ENCODE data around the gene CPED1.

CPED1 gene

GRCh38 chr7:121101621-121102020 lies 113.1 kb downstream of the CPED1 start:
- no peak for DNase-seq (ENCODE audit: extremely low read depth, low read depth)
- TF ChIP-seq, protein P1, sequence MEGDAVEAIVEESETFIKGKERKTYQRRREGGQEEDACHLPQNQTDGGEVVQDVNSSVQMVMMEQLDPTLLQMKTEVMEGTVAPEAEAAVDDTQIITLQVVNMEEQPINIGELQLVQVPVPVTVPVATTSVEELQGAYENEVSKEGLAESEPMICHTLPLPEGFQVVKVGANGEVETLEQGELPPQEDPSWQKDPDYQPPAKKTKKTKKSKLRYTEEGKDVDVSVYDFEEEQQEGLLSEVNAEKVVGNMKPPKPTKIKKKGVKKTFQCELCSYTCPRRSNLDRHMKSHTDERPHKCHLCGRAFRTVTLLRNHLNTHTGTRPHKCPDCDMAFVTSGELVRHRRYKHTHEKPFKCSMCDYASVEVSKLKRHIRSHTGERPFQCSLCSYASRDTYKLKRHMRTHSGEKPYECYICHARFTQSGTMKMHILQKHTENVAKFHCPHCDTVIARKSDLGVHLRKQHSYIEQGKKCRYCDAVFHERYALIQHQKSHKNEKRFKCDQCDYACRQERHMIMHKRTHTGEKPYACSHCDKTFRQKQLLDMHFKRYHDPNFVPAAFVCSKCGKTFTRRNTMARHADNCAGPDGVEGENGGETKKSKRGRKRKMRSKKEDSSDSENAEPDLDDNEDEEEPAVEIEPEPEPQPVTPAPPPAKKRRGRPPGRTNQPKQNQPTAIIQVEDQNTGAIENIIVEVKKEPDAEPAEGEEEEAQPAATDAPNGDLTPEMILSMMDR (IDR thresholded peaks at IDR 0.05; ENCODE audit: low read depth, low read length): no peak

DNA sequence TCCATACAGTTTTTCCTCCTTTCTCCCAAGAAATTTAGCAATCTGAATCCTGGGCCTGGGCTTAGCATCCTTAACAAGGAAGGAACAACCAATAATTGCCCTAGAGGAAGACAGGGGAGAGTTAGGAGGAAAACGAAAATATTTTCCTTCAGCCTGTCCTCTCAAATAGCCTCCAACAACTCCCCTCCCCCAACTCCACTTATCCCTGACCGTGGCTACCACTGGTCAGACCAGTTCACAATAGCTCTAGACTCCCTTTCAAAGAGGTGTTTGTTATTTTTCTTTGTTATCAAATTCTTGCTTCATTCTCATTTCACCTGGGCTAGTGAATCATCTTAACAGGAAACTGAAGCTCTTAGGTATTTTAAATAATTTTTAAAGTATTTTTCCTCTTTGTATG lies 114.1 kb downstream of the CPED1 start:
- TF ChIP-seq, protein P1 (IDR thresholded peaks at IDR 0.05; ENCODE audit: low read depth, low read length): no peak
- DNase-seq (ENCODE audit: extremely low read depth, low read depth): no peak

DNA sequence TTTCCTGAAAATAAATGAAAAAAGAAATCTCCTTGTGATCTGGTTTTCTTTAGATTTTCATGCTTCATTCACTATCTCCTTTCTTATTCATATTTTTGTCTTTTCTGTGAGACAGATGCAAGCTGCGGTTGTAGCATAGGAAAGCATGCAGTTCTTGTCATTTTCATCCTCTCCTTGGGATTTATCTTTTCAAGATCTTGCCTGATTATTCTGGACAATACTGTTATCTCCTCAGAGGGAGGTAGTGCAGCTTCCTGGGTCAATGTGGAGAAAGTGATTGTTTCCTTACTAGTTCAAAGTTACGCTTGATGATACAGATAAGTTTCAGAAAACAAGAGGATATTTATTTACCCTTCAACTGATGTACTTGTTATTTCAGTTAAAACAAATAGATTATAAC lies 114.6 kb downstream of the CPED1 start:
- TF ChIP-seq, protein P1 (IDR thresholded peaks at IDR 0.05; ENCODE audit: low read depth, low read length): no peak
- DNase-seq (ENCODE audit: extremely low read depth, low read depth): no peak

- TF ChIP-seq, protein P1 (IDR thresholded peaks at IDR 0.05; ENCODE audit: low read depth, low read length): no peak
- no peak for DNase-seq (ENCODE audit: extremely low read depth, low read depth)
Observed at GRCh38 chr7:121103579-121103978, 115.1 kb downstream of the CPED1 start.

- DNase-seq (ENCODE audit: extremely low read depth, low read depth): no peak
- TF ChIP-seq, protein P1 (IDR thresholded peaks at IDR 0.05; ENCODE audit: low read depth, low read length): no peak
Observed at GRCh38 chr7:121105262-121105661, 116.8 kb downstream of the CPED1 start.

GRCh38 chr7:121107923-121108498 lies 119.5 kb downstream of the CPED1 start:
- peak; percentile 44 for DNase-seq (ENCODE audit: extremely low read depth, low read depth)
- TF ChIP-seq, protein P1 (IDR thresholded peaks at IDR 0.05; ENCODE audit: low read depth, low read length): peak; percentile 65

DNA sequence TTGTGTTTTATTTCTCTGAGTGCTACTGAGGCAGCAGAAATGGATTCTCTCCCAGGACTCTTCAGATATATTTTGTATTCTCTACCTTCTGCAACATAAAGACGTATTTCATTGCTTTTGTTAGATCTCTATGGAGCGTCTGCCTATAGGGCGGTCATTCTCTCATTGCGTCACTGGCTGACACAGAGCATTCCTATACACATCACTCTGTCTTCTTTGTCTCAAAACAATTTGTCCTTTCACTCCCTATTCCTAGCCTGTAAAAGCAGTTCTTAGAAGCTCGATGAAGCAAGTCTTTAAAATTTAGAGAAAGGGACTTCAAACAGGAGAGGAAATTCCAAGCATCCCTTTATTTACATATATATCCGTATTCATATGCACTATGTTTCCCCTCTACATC lies 120.6 kb downstream of the CPED1 start:
- TF ChIP-seq, protein P1 (IDR thresholded peaks at IDR 0.05; ENCODE audit: low read depth, low read length): no peak
- no peak for DNase-seq (ENCODE audit: extremely low read depth, low read depth)

Measured in AG09319 (cell line).